Neural cell (in vitro differentiated cells): ENCODE measurements around the gene DHRS3. TPM values are rescaled to one million over a fixed set of nuclear protein-coding genes. Genes with fewer than 3 reads are reported as not detected.

Experiments used
- H2AFZ ChIP-seq: fragments of 200-600, 300-800 bp; sonication (generic), shearing (Covaris generic); 2 replicates; pipeline ENCODE4 v1.6.0; 2014; ENCODE audit warnings: low read depth, mild to moderate bottlenecking, antibody characterized with exemption, low read length, moderate library complexity
- H3F3A ChIP-seq: fragments of 200-600 bp; shearing (Covaris generic); 2 replicates; pipeline ENCODE4 v1.6.1; 2016; ENCODE audit warnings: mild to moderate bottlenecking, moderate library complexity, mixed read lengths, antibody characterized with exemption, low read length; ENCODE audit not compliant: insufficient read depth, poor library complexity, severe bottlenecking
- H3K27ac ChIP-seq: fragments of 200-600, 300-800 bp; sonication (generic), shearing (Covaris generic); 2 replicates; pipeline ENCODE4 v1.5.1; 2014; ENCODE audit warnings: mild to moderate bottlenecking, low read length, moderate library complexity
- H3K27me3 ChIP-seq: fragments of 300-800, 200-600 bp; sonication (generic), shearing (Covaris generic); 2 replicates; pipeline ENCODE4 v1.6.0; 2014; ENCODE audit warnings: mild to moderate bottlenecking, low read depth, low read length, moderate library complexity; ENCODE audit not compliant: insufficient read depth
- H3K36me3 ChIP-seq: fragments of 300-800, 200-600 bp; sonication (generic), shearing (Covaris generic); 2 replicates; pipeline ENCODE4 v1.5.1; 2014; ENCODE audit warnings: mild to moderate bottlenecking, antibody characterized with exemption, low read length, moderate library complexity; ENCODE audit not compliant: insufficient read depth
- H3K4me2 ChIP-seq: fragments of 300-800, 200-600 bp; sonication (generic), shearing (Covaris generic); 2 replicates; pipeline ENCODE4 v1.6.0; 2014; ENCODE audit warnings: mild to moderate bottlenecking, low read length
- H3K4me3 ChIP-seq: fragments of 300-800, 200-600 bp; sonication (generic), shearing (Covaris generic); 2 replicates; pipeline ENCODE4 v1.5.1; 2014; ENCODE audit warnings: mild to moderate bottlenecking, low read length, moderate library complexity
- H3K79me2 ChIP-seq: fragments of 200-600 bp; shearing (Covaris generic); replicated peaks from 2 replicates; pipeline ENCODE4 v1.6.0; 2014; ENCODE audit warnings: mild to moderate bottlenecking, low read length, moderate library complexity; ENCODE audit not compliant: insufficient read depth
- H3K9ac ChIP-seq: fragments of 300-800, 200-600 bp; sonication (generic), shearing (Covaris generic); 2 replicates; pipeline ENCODE4 v1.6.1; 2016; ENCODE audit warnings: mild to moderate bottlenecking, low read length, mixed read lengths
- H3K9me2 ChIP-seq: fragments of 200-600 bp; shearing (Covaris generic); 2 replicates; pipeline ENCODE4 v1.6.1; 2016; ENCODE audit warnings: mild to moderate bottlenecking, low read length, mixed read lengths; ENCODE audit not compliant: insufficient read depth
- H3K9me3 ChIP-seq: fragments of 200-600, 300-800 bp; sonication (generic), shearing (Covaris generic); 2 replicates; pipeline ENCODE4 v1.6.1; 2016; ENCODE audit warnings: mild to moderate bottlenecking, mixed run types, low read length, moderate library complexity, mixed read lengths
- H4K20me1 ChIP-seq: fragments of 200-600 bp; shearing (Covaris generic); 2 replicates; pipeline ENCODE4 v1.6.1; 2016; ENCODE audit warnings: mild to moderate bottlenecking, mixed run types; ENCODE audit not compliant: insufficient read depth
- CTCF ChIP-seq: fragments of 450-650 bp; IDR thresholded peaks from 2 replicates; pipeline ENCODE4 v1.5.1; 2014; ENCODE audit warnings: antibody characterized with exemption, mild to moderate bottlenecking, moderate library complexity; ENCODE audit not compliant: poor library complexity, severe bottlenecking
- EP300 ChIP-seq: fragments of 450-650 bp; conservative IDR thresholded peaks from 2 replicates; pipeline ENCODE4 v1.6.1; 2014; ENCODE audit warnings: antibody characterized with exemption, mild to moderate bottlenecking, moderate library complexity; ENCODE audit not compliant: poor library complexity, severe bottlenecking
- EZH2 ChIP-seq: fragments of 200-600, 300-800 bp; shearing (Covaris generic), sonication (generic); IDR thresholded peaks from 2 replicates; pipeline ENCODE4 v1.6.1; 2014; ENCODE audit warnings: antibody characterized with exemption, low read length, borderline replicate concordance, mild to moderate bottlenecking; ENCODE audit not compliant: insufficient read depth, poor library complexity, severe bottlenecking
- MXI1 ChIP-seq: fragments of 450-650 bp; conservative IDR thresholded peaks from 2 replicates; pipeline ENCODE4 v1.6.1; 2014; ENCODE audit warnings: antibody characterized with exemption, mild to moderate bottlenecking; ENCODE audit not compliant: poor library complexity, severe bottlenecking
- POLR2AphosphoS5 ChIP-seq: IDR thresholded peaks from 2 replicates; pipeline ENCODE4 v1.6.1; 2012
- RAD21 ChIP-seq: fragments of 450-650 bp; conservative IDR thresholded peaks from 2 replicates; pipeline ENCODE4 v1.6.1; 2014; ENCODE audit warnings: antibody characterized with exemption, mild to moderate bottlenecking, moderate library complexity
- REST ChIP-seq: IDR thresholded peaks from 2 replicates; pipeline ENCODE4 v1.6.1; 2012; ENCODE audit warnings: borderline replicate concordance
- SMC3 ChIP-seq: fragments of 450-650 bp; conservative IDR thresholded peaks from 2 replicates; pipeline ENCODE4 v1.6.1; 2014; ENCODE audit warnings: antibody characterized with exemption, mild to moderate bottlenecking, moderate library complexity; ENCODE audit not compliant: poor library complexity
- TAF1 ChIP-seq: IDR thresholded peaks from 2 replicates; pipeline ENCODE4 v1.6.1; 2012; ENCODE audit warnings: low read depth
- polyA plus RNA-seq: library from polyadenylated mRNA; depleted of rRNA; stranded (reverse); fragments of >200 nt; gene quantifications from 2 replicates; pipeline ENCODE4 v1.2.3, GENCODE V29; 2014

Gene DHRS3
- polyA plus RNA-seq, 1 donor from 2014 or later, result 0.22 TPM

- Histone ChIP-seq H3K9ac (no peak overlapping the region), H3K9me3 (no peaks in the 10 kb centered on the region), H3F3A (no peaks in the 10 kb centered on the region), H3K27ac (no peak overlapping the region), H3K27me3 (no peaks in the 10 kb centered on the region), H3K4me2 (no peak overlapping the region), H3K79me2 (no peaks in the 10 kb centered on the region), H3K36me3 (no peaks in the 10 kb centered on the region), H4K20me1 (no peaks in the 10 kb centered on the region), H3K4me3 (no peak overlapping the region), H3K9me2 (no peaks in the 10 kb centered on the region), H2AFZ (no peak overlapping the region)
- TF ChIP-seq RAD21 (no peak), EP300 (no peak), MXI1 (no peak), EZH2 (no peak), TAF1 (no peak), REST (no peak), CTCF (no peak), POLR2AphosphoS5 (no peak), SMC3 (no peak)
Measured at GRCh38 chr1:12536023-12536639, 81.9 kb downstream of the DHRS3 start.

- H2AFZ ChIP-seq, result no peak overlapping the region
- TF ChIP-seq TAF1, result no peak
- TF ChIP-seq EZH2, result no peak
- TF ChIP-seq MXI1, result no peak
- no peak for TF ChIP-seq SMC3
- H4K20me1 ChIP-seq, result no peaks in the 10 kb centered on the region
- H3K27ac ChIP-seq, result no peak overlapping the region
- H3K4me3 ChIP-seq, result no peak overlapping the region
- H3K27me3 ChIP-seq, result no peaks in the 10 kb centered on the region
- H3K4me2 ChIP-seq, result no peak overlapping the region
- no peaks in the 10 kb centered on the region for H3K9me3 ChIP-seq
- no peaks in the 10 kb centered on the region for H3K36me3 ChIP-seq
- H3K9me2 ChIP-seq, result no peaks in the 10 kb centered on the region
- H3K79me2 ChIP-seq, result no peaks in the 10 kb centered on the region
- H3K9ac ChIP-seq, result no peak overlapping the region
- no peaks in the 10 kb centered on the region for H3F3A ChIP-seq
Measured at GRCh38 chr1:12532405-12533315, 85.3 kb downstream of the DHRS3 start.
